Endometrial microvascular endothelial cells (primary cell): ENCODE measurements around the gene GLYATL3. TPM values are rescaled to one million over a fixed set of nuclear protein-coding genes. Genes with fewer than 3 reads are reported as not detected.

ENCODE experiments used
- in situ Hi-C: cut with HindIII; loops from 2 replicates; pipeline ENCODE4 v1.10.0; 2017; ENCODE audit warnings: low sequenced_read_pairs, low pct_unique_long_range_greater_than_20kb; ENCODE audit errors: inconsistent ontology term
- total RNA-seq: library from RNA; depleted of rRNA; stranded (reverse); fragments of >200 nt; gene quantifications from one replicate; pipeline ENCODE4 v1.2.3, GENCODE V29; 2015; ENCODE audit errors: inconsistent ontology term

The GLYATL3 gene
- total RNA-seq, 1 donor from 2014 or later, result not detected

GRCh38 chr6:49563006-49563886 lies 63.5 kb downstream of the GLYATL3 start:
- in situ Hi-C loops, result loop anchor here (25.0 kb wide), 1 partner anchor 101 kb away; the partner anchor contains the start of genes CENPQ and MMUT

GRCh38 chr6:49564552-49564951 lies 64.8 kb downstream of the GLYATL3 start:
- in situ Hi-C loops, result loop anchor here (25.0 kb wide), 1 partner anchor 102 kb away; the partner anchor contains the start of genes CENPQ and MMUT

- in situ Hi-C loops, result loop anchor here (25.0 kb wide), 1 partner anchor 103 kb away; the partner anchor contains the start of genes CENPQ and MMUT
Observed at GRCh38 chr6:49565261-49565660, 65.5 kb downstream of the GLYATL3 start.

GRCh38 chr6:49565855-49566254 lies 66.1 kb downstream of the GLYATL3 start:
- in situ Hi-C loops, result loop anchor here (25.0 kb wide), 1 partner anchor 104 kb away; the partner anchor contains the start of genes CENPQ and MMUT

- in situ Hi-C loops, result loop anchor here (25.0 kb wide), 1 partner anchor 108 kb away; the partner anchor contains the start of genes CENPQ and MMUT
Observed at GRCh38 chr6:49570474-49571079, 70.9 kb downstream of the GLYATL3 start.

- in situ Hi-C loops, result no loop called here
Observed at GRCh38 chr6:49576618-49577017, 76.9 kb downstream of the GLYATL3 start.

Other genes starting within 250 kb of the GLYATL3 start
- gene MMUT, start 36.7 kb upstream of the GLYATL3 start, total RNA-seq, result 9.9 TPM
- gene CENPQ, start 36.6 kb upstream of the GLYATL3 start, total RNA-seq, result 4.1 TPM
- gene C6orf141, start 50.7 kb downstream of the GLYATL3 start, total RNA-seq, result 3.6 TPM
- not detected for gene RHAG, start 136.9 kb downstream of the GLYATL3 start, total RNA-seq
- not detected for gene CRISP2, start 213.6 kb downstream of the GLYATL3 start, total RNA-seq
- not detected for gene CRISP3, start 244.5 kb downstream of the GLYATL3 start, total RNA-seq